DOHH2 (cell line): ENCODE measurements around the gene BTBD17.

Experiments used
- CTCF ChIP-seq: fragments of 200-600 bp; sonication (generic); IDR thresholded peaks from one replicate; pipeline ENCODE4 v1.5.1; 2014; ENCODE audit warnings: antibody characterized with exemption, mild to moderate bottlenecking, low read depth, low read length; ENCODE audit not compliant: poor library complexity, severe bottlenecking
- EZH2phosphoT487 ChIP-seq: fragments of 200-600 bp; sonication (generic); IDR thresholded peaks from 2 replicates; pipeline ENCODE4 v1.6.1; 2017; ENCODE audit warnings: borderline replicate concordance, mild to moderate bottlenecking, antibody characterized with exemption, low read length, moderate library complexity, mixed read lengths

DNA sequence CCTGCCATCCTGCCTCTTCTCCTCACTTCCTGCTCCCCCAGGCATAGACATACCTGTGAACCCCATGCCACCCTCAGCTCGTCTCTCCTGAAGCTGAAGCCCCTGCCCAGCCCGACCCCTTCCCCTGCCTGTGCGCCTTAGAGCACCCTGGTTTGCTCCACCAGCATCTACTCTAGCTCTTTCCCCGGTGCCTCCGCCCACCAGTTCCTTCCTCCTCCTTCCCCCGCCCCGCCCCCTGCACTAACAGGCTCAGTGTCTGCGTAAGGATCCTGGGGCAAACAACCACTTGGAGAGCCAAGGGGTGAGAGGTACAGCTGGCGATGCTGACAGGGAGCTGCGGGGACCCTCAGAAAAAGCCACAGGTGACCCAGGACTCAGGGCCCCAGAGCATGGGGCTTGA is 7.6 kb upstream of the BTBD17 start:
- TF ChIP-seq CTCF (no peak), EZH2phosphoT487 (no peak)
